Cardiac muscle cell (in vitro differentiated cells and primary cell): ENCODE measurements around the gene FCHSD2. TPM values are rescaled to one million over a fixed set of nuclear protein-coding genes. Genes with fewer than 3 reads are reported as not detected.
A peak's percentile ranks its signal among the peaks of the same experiment; 100 is the strongest.

ENCODE experiments used
- DNase-seq, 2 donors: peaks; one replicate each; pipeline versions ENCODE4 v3.0.0 to v3.0.0-alpha.2; 2010 to 2017; ENCODE audit warnings: low read depth in 1 of 2, low spot score in 1 of 2
- H3K27ac ChIP-seq: fragments of 200-600 bp; sonication (generic); 2 replicates; pipeline ENCODE4 v1.5.1; 2016
- H3K27me3 ChIP-seq: fragments of 200-600 bp; sonication (generic); 2 replicates; pipeline ENCODE4 v1.6.0; 2016; ENCODE audit warnings: control low read depth
- H3K36me3 ChIP-seq: fragments of 200-600 bp; sonication (generic); 2 replicates; pipeline ENCODE4 v1.5.1; 2016; ENCODE audit warnings: control low read depth
- H3K4me1 ChIP-seq: fragments of 200-600 bp; sonication (generic); 2 replicates; pipeline ENCODE4 v1.8.1; 2017; ENCODE audit warnings: low read depth, mild to moderate bottlenecking, mixed run types
- H3K4me3 ChIP-seq: fragments of 200-600 bp; sonication (generic); 2 replicates; pipeline ENCODE4 v1.5.1; 2016; ENCODE audit warnings: mild to moderate bottlenecking
- H3K9me3 ChIP-seq: fragments of 200-600 bp; sonication (generic); 2 replicates; pipeline ENCODE4 v1.5.1; 2017; ENCODE audit warnings: low read depth, mild to moderate bottlenecking, control low read depth
- polyA plus RNA-seq: library from polyadenylated mRNA; unstranded; fragments of >200 nt; fragmentation: Nextera tagmentation; extraction: Ambion mirVana; gene quantifications from 2 replicates; pipeline ENCODE4 v1.2.1, GENCODE V29; 2016
- total RNA-seq: library from RNA; depleted of rRNA; stranded (reverse); fragments of >200 nt; gene quantifications from 2 replicates; pipeline ENCODE4 v1.2.3, GENCODE V29; 2016
- TF ChIP-seq, protein P1 (sequence below): IDR thresholded peaks from 2 replicates; pipeline ENCODE4 v1.5.1; 2012; ENCODE audit warnings: low read depth, mild to moderate bottlenecking, low read length

Gene FCHSD2
- total and polyA plus RNA-seq, 2 experiments from 2014 or later: 12.3 to 16.9 TPM

GRCh38 chr11:72869831-72870230 is 272.3 kb downstream of the FCHSD2 start:
- peaks cover 1% of the 10 kb centered on the region for H3K4me1 ChIP-seq
- TF ChIP-seq, protein P1, sequence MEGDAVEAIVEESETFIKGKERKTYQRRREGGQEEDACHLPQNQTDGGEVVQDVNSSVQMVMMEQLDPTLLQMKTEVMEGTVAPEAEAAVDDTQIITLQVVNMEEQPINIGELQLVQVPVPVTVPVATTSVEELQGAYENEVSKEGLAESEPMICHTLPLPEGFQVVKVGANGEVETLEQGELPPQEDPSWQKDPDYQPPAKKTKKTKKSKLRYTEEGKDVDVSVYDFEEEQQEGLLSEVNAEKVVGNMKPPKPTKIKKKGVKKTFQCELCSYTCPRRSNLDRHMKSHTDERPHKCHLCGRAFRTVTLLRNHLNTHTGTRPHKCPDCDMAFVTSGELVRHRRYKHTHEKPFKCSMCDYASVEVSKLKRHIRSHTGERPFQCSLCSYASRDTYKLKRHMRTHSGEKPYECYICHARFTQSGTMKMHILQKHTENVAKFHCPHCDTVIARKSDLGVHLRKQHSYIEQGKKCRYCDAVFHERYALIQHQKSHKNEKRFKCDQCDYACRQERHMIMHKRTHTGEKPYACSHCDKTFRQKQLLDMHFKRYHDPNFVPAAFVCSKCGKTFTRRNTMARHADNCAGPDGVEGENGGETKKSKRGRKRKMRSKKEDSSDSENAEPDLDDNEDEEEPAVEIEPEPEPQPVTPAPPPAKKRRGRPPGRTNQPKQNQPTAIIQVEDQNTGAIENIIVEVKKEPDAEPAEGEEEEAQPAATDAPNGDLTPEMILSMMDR: no peak
- DNase-seq: no peak
- H3K27ac ChIP-seq: no peak overlapping the region
- no peak overlapping the region for H3K4me3 ChIP-seq
- H3K36me3 ChIP-seq: no peaks in the 10 kb centered on the region
- no peaks in the 10 kb centered on the region for H3K9me3 ChIP-seq
- H3K27me3 ChIP-seq: no peaks in the 10 kb centered on the region

- TF ChIP-seq, protein P1: no peak
- no peak overlapping the region for H3K27ac ChIP-seq
- H3K4me1 ChIP-seq: peaks cover 3% of the 10 kb centered on the region
- no peak overlapping the region for H3K4me3 ChIP-seq
- H3K36me3 ChIP-seq: no peaks in the 10 kb centered on the region
- DNase-seq: no peak
- H3K9me3 ChIP-seq: no peaks in the 10 kb centered on the region
- H3K27me3 ChIP-seq: no peaks in the 10 kb centered on the region
Measured at GRCh38 chr11:72867970-72868369, 274.1 kb downstream of the FCHSD2 start.

DNA sequence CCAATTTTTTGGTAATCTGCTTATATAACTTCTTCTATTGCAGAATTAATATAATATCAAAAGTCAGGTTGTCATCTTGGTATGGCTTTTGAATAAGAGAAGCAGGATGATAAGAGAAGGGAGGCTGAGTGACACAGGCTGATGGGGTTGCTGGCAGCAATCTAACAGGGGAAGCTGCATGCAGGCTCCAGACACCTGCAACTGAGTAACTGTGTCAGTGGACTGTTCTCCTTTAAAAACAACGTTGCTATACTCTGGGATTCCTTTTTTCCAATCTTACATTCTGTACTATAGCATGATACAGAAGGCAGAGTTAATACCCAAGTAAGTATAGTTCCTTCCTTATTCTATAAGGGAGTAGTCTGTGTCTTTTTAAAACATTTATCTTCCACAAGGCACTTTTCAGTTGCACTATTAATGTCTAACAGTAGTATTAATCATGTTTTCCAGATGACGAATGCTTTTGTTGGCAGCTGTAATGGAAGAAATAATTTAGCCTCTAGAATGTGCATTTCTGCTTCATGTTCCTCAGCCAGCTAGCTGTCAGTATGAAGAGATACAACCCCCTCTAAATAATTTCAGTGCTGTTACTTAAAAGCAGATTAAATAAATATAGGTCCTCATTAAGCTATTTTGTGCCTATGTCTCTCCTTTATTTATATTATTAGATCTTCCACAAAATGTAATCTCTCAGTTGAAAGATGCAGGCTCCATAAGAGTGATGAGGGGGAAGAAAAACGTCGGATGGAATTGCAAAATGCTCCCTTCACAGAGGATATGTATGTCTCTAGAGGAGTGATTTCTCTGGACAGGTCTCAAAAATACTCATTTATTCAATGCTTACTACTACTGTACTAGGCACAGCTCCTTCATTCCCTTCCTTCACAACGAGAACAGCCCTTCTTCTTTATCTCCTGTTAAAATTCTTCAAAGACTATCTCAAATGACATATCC is 277.1 kb downstream of the FCHSD2 start:
- Histone ChIP-seq H3K27ac (peak overlapping the region; percentile 14), H3K36me3 (no peaks in the 10 kb centered on the region), H3K4me3 (no peak overlapping the region), H3K4me1 (peaks cover 3% of the 10 kb centered on the region), H3K9me3 (no peaks in the 10 kb centered on the region), H3K27me3 (no peaks in the 10 kb centered on the region)
- TF ChIP-seq, protein P1: no peak
- peak in 1 of 2 donors; percentile 84 for DNase-seq

- no peaks in the 10 kb centered on the region for H3K27me3 ChIP-seq
- no peaks in the 10 kb centered on the region for H3K36me3 ChIP-seq
- H3K4me1 ChIP-seq: peaks cover 3% of the 10 kb centered on the region
- TF ChIP-seq, protein P1: no peak
- H3K4me3 ChIP-seq: no peak overlapping the region
- DNase-seq: no peak
- no peak overlapping the region for H3K27ac ChIP-seq
- H3K9me3 ChIP-seq: no peaks in the 10 kb centered on the region
Measured at GRCh38 chr11:72863916-72864315, 278.2 kb downstream of the FCHSD2 start.

- no peak overlapping the region for H3K4me3 ChIP-seq
- H3K4me1 ChIP-seq: peaks cover 3% of the 10 kb centered on the region
- no peak overlapping the region for H3K27ac ChIP-seq
- no peak for DNase-seq
- no peaks in the 10 kb centered on the region for H3K36me3 ChIP-seq
- no peaks in the 10 kb centered on the region for H3K27me3 ChIP-seq
- no peaks in the 10 kb centered on the region for H3K9me3 ChIP-seq
- TF ChIP-seq, protein P1: no peak
Measured at GRCh38 chr11:72863091-72863490, 279.0 kb downstream of the FCHSD2 start.
